Measurements from ENCODE around the gene PGD.
A peak's percentile ranks its signal among the peaks of the same experiment; 100 is the strongest.

- TF ChIP-seq POLR2A (IDR thresholded peaks at IDR 0.05) (peak in 1 of 2 donors; percentile 55), CTCF (IDR thresholded peaks at IDR 0.05) (peak; percentile 85 to 99 (median 98))
Observed at GRCh38 chr1:10430216-10431069, 31.6 kb downstream of the PGD start, which contains the start of gene CENPS.

Data from uterus (tissue), 2 donors.